HepG2 (cell line): ENCODE results near the gene RREB1. TPM values are rescaled to one million over a fixed set of nuclear protein-coding genes. Genes with fewer than 3 reads are reported as not detected.
A peak's percentile ranks its signal among the peaks of the same experiment; 100 is the strongest.

Experiments
- BCLAF1 ChIP-seq: fragments of 450-650 bp; IDR thresholded peaks from 2 replicates; pipeline ENCODE4 v1.6.1; 2017; ENCODE audit warnings: mild to moderate bottlenecking
- CBX1 ChIP-seq: IDR thresholded peaks from one replicate; pipeline ENCODE4 v1.6.1; 2016; ENCODE audit warnings: antibody characterized with exemption, low read depth
- CC2D1A ChIP-seq: sonication (generic); formaldehyde crosslinking; IDR thresholded peaks from 2 replicates; pipeline ENCODE4 v1.8.1; 2023; ENCODE audit warnings: mild to moderate bottlenecking, missing genetic modification reagents
- HIC2 ChIP-seq: sonication (generic); formaldehyde crosslinking; IDR thresholded peaks from 2 replicates; pipeline ENCODE4 v1.9.0; 2022; ENCODE audit warnings: low read depth, missing genetic modification reagents
- HNRNPLL ChIP-seq: fragments of 200-400 bp; formaldehyde crosslinking; IDR thresholded peaks from 2 replicates; pipeline ENCODE4 v1.6.1; 2017; ENCODE audit warnings: mild to moderate bottlenecking, low read depth, low read length; ENCODE audit not compliant: poor library complexity, severe bottlenecking
- KDM3A ChIP-seq: IDR thresholded peaks from 2 replicates; pipeline ENCODE4 v1.6.1; 2018; ENCODE audit warnings: low read depth, missing compliant biosample characterization
- TFAP4 ChIP-seq: sonication (generic); IDR thresholded peaks from 2 replicates; pipeline ENCODE4 v1.6.1; 2016; ENCODE audit warnings: low read depth, borderline replicate concordance
- YEATS2 ChIP-seq: sonication (generic); formaldehyde crosslinking; IDR thresholded peaks from 2 replicates; pipeline ENCODE4 v1.4.0; 2020; ENCODE audit warnings: missing genetic modification reagents, borderline replicate concordance
- ZBTB10 ChIP-seq: sonication (generic); formaldehyde crosslinking; IDR thresholded peaks from 2 replicates; pipeline ENCODE4 v1.4.0; 2020; ENCODE audit warnings: missing genetic modification reagents, borderline replicate concordance
- ZNF335 ChIP-seq: sonication (generic); formaldehyde crosslinking; IDR thresholded peaks from 2 replicates; pipeline ENCODE4 v1.4.0; 2020; ENCODE audit warnings: missing genetic modification reagents
- ZNF451 ChIP-seq: sonication (generic); formaldehyde crosslinking; IDR thresholded peaks from 2 replicates; pipeline ENCODE4 v1.5.0; 2020; ENCODE audit warnings: mild to moderate bottlenecking, missing genetic modification reagents
- ZNF646 ChIP-seq: sonication (generic); formaldehyde crosslinking; IDR thresholded peaks from 2 replicates; pipeline ENCODE4 v1.9.0; 2021; ENCODE audit warnings: mild to moderate bottlenecking, missing genetic modification reagents
- ZNF761 ChIP-seq: sonication (generic); formaldehyde crosslinking; conservative IDR thresholded peaks from 2 replicates; pipeline ENCODE4 v1.4.0; 2020; ENCODE audit warnings: mild to moderate bottlenecking, missing genetic modification reagents
- polyA plus RNA-seq, 8 experiments: library from polyadenylated mRNA; depleted of rRNA in 3 of 8; stranded (reverse) in 7 of 8; unstranded in 1 of 8; fragments of >200 nt; fragmentation: Illumina TruSeq in 4 of 8; extraction: Trizol in 4 of 8; gene quantifications; 2 replicates each; pipeline versions ENCODE4 v1.2.1 to v1.2.3, GENCODE V29; 2011 to 2016; ENCODE audit warnings: low read depth in 4 of 8, missing spikeins in 1 of 8, mixed read lengths in 1 of 8; ENCODE audit not compliant: insufficient read depth in 1 of 8
- total RNA-seq, 5 experiments: library from RNA; depleted of rRNA; stranded (reverse); fragments of >200 nt; fragmentation: Illumina TruSeq; extraction: Trizol; gene quantifications; 2 replicates each; pipeline ENCODE4 v1.2.3, GENCODE V29; 2016; ENCODE audit warnings: low read depth in 1 of 5

The RREB1 gene
- total and polyA plus RNA-seq, 2 of the 13 experiments (the other 11 are each of a cell fraction or from before 2014, with no cell fraction given): 6.1 to 23.2 TPM

- no peak for TF ChIP-seq CBX1
- no peak for TF ChIP-seq CC2D1A
- no peak for TF ChIP-seq KDM3A (CRISPR knock-in tag)
- no peak for TF ChIP-seq HIC2
- no peak for TF ChIP-seq ZBTB10 (CRISPR knock-in tag)
- no peak for TF ChIP-seq BCLAF1
- no peak for TF ChIP-seq HNRNPLL
- peak; percentile 20; the same call in 1 of the 2 replicates for TF ChIP-seq YEATS2 (CRISPR knock-in tag)
- peak; percentile 61; the same call in 1 of the 2 replicates for TF ChIP-seq ZNF335 (CRISPR knock-in tag)
- no peak for TF ChIP-seq TFAP4
- no peak for TF ChIP-seq ZNF761 (CRISPR knock-in tag)
- TF ChIP-seq ZNF646 (CRISPR knock-in tag): no peak
- TF ChIP-seq ZNF451 (CRISPR knock-in tag): no peak
These were observed 135.6 kb downstream of the RREB1 start (continued) for GRCh38 chr6:7243179-7243981.
